GM19467 (cell line): ENCODE results near the gene LDB2.
"Not testable (repeated sequence)": the region's sequence is repeated elsewhere in the genome, so short reads cannot be mapped to it uniquely, and the experiment has no call there.

Experiments
- ATAC-seq: cut with Tn5 transposase; IDR thresholded peaks from one replicate; pipeline ENCODE4 v1.9.1; 2021; ENCODE audit warnings: mild to moderate bottlenecking, moderate library complexity; ENCODE audit not compliant: unreplicated experiment

The LDB2 gene

GRCh38 chr4:16897991-16898827 lies at the start of gene LDB2:
LDB2 (minus strand) TSS chr4:16898645.
- no peak for ATAC-seq

GRCh38 chr4:16942491-16942890 lies 44.0 kb upstream of the LDB2 start:
- no peak for ATAC-seq

- no peak for ATAC-seq
Observed at GRCh38 chr4:16939178-16939577, 40.7 kb upstream of the LDB2 start.

GRCh38 chr4:16938512-16939040 lies 40.1 kb upstream of the LDB2 start:
- no peak for ATAC-seq

GRCh38 chr4:16931339-16932305 lies 33.2 kb upstream of the LDB2 start:
- ATAC-seq, result no peak

- ATAC-seq, result no peak
Observed at GRCh38 chr4:16926214-16926613, 27.8 kb upstream of the LDB2 start.

GRCh38 chr4:16918716-16919115 lies 20.3 kb upstream of the LDB2 start:
- not testable (repeated sequence) for ATAC-seq

- ATAC-seq, result peak; percentile 97
Observed at GRCh38 chr4:16916719-16917337, 18.4 kb upstream of the LDB2 start.

GRCh38 chr4:16916031-16916430 lies 17.6 kb upstream of the LDB2 start:
- ATAC-seq, result no peak

- ATAC-seq, result no peak
Observed at GRCh38 chr4:16914208-16914607, 15.8 kb upstream of the LDB2 start.

GRCh38 chr4:16912896-16913295 lies 14.5 kb upstream of the LDB2 start:
- no peak for ATAC-seq

GRCh38 chr4:16909281-16909680 lies 10.8 kb upstream of the LDB2 start:
- ATAC-seq, result no peak

GRCh38 chr4:16908377-16909021 lies 10.1 kb upstream of the LDB2 start:
- no peak for ATAC-seq

GRCh38 chr4:16900325-16900724 lies 1.9 kb upstream of the LDB2 start:
- ATAC-seq, result no peak

- no peak for ATAC-seq
Observed at GRCh38 chr4:16896881-16897750, 1.3 kb downstream of the LDB2 start.

GRCh38 chr4:16894406-16894805 lies 4.0 kb downstream of the LDB2 start:
- ATAC-seq, result no peak

- ATAC-seq, result no peak
Observed at GRCh38 chr4:16893141-16893651, 5.2 kb downstream of the LDB2 start.

- ATAC-seq, result no peak
Observed at GRCh38 chr4:16890651-16891050, 7.8 kb downstream of the LDB2 start.

- no peak for ATAC-seq
Observed at GRCh38 chr4:16889945-16890344, 8.5 kb downstream of the LDB2 start.
